Kidney (tissue), 14 donors: ENCODE data around the gene CACNB1. TPM values are rescaled to one million over a fixed set of nuclear protein-coding genes. Genes with fewer than 3 reads are reported as not detected.

Experiments used
- DNase-seq, 5 donors: peaks; one replicate each; pipeline ENCODE4 v3.0.0-alpha.2; 2013 to 2020
- FAIRE-seq: peaks from 2 replicates; lab custom pipeline; 2012; peaks lifted over from hg19 to GRCh38; lab: Jason Lieb, UNC
- H3K27ac ChIP-seq, 2 donors: one replicate each; pipeline ENCODE4 v1.7.0; 2013; ENCODE audit warnings: low read depth in 2 of 2, low read length in 2 of 2, inconsistent platforms in 1 of 2
- H3K27me3 ChIP-seq: one replicate; pipeline ENCODE4 v1.7.1; 2013; ENCODE audit warnings: low read length, inconsistent platforms; ENCODE audit not compliant: control insufficient read depth, insufficient read depth
- H3K36me3 ChIP-seq, 3 donors: one replicate each; pipeline versions ENCODE4 v1.7.0 to v1.7.1; 2013; ENCODE audit warnings: low read length in 3 of 3, control low read depth in 1 of 3, inconsistent platforms in 1 of 3; ENCODE audit not compliant: insufficient read depth in 3 of 3, control insufficient read depth in 2 of 3
- H3K4me1 ChIP-seq, 3 donors: one replicate each; pipeline versions ENCODE4 v1.7.0 to v1.7.1; 2013; ENCODE audit warnings: low read length in 3 of 3, inconsistent platforms in 1 of 3, low read depth in 1 of 3; ENCODE audit not compliant: control insufficient read depth in 2 of 3, insufficient read depth in 2 of 3
- H3K4me3 ChIP-seq, 3 donors: one replicate each; pipeline versions ENCODE4 v1.7.0 to v1.8.1; 2013; ENCODE audit warnings: low read length in 3 of 3, control low read depth in 1 of 3, inconsistent platforms in 1 of 3
- H3K9ac ChIP-seq, 3 donors: one replicate each; pipeline versions ENCODE4 v1.7.0 to v1.7.1; 2013; ENCODE audit warnings: low read length in 3 of 3, control low read depth in 1 of 3, inconsistent platforms in 1 of 3
- H3K9me3 ChIP-seq, 3 donors: one replicate each; pipeline versions ENCODE4 v1.7.0 to v1.7.1; 2013; ENCODE audit warnings: low read length in 3 of 3, control low read depth in 1 of 3, inconsistent platforms in 1 of 3; ENCODE audit not compliant: control insufficient read depth in 2 of 3, insufficient read depth in 1 of 3
- CTCF ChIP-seq: IDR thresholded peaks from 3 replicates; pipeline ENCODE4 v1.5.1; 2012; ENCODE audit warnings: mild to moderate bottlenecking, moderate library complexity, borderline replicate concordance; ENCODE audit not compliant: insufficient read depth; ENCODE audit errors: extremely low read depth
- intact Hi-C: fragments of 100-400 bp; cut with DNase I; formaldehyde crosslinking; loops from one replicate; pipeline ENCODE4 v1.11.1; 2022
- polyA plus RNA-seq: library from polyadenylated mRNA; stranded (reverse); fragments of 350-450 nt; fragmentation: Illumina TruSeq; extraction: RNeasy Lipid Tissue Mini Kit (QIAGEN cat#74804); gene quantifications from one replicate; pipeline ENCODE4 v1.2.3, GENCODE V29; 2014; ENCODE audit warnings: low read depth, low replicate concordance; ENCODE audit not compliant: insufficient read depth
- total RNA-seq: library from RNA; stranded (reverse); fragmentation: NEBNext Ultra II Directional; extraction: Animal tissue kit (Norgen Biotek cat#: 25700); gene quantifications from one replicate; pipeline ENCODE4 v1.2.1, GENCODE V29; 2021
- donor health status: control.
- donor health status: control.
- donor health status: control.
- donor health status: control.
- donor health status: control.
- donor health status: DM: yes; HTN: yes; CAD: no.
- donor health status: Normal renal cell carcinoma (clear cell type).

CACNB1 gene
- total and polyA plus RNA-seq, 2 donors from 2014 or later = 1.4 to 9.9 TPM

- H3K9ac ChIP-seq = no peak overlapping the region
- H3K9me3 ChIP-seq = no peaks in the 10 kb centered on the region
- FAIRE-seq (no peak), DNase-seq (no peak)
- no peak overlapping the region for H3K4me3 ChIP-seq
- H3K27ac ChIP-seq = no peak overlapping the region
- intact Hi-C loops = loop anchor here (10.0 kb wide), 1 partner anchor 69 kb away; no protein-coding TSS in a partner anchor
- no peaks in the 10 kb centered on the region for H3K36me3 ChIP-seq
- H3K27me3 ChIP-seq = no peaks in the 10 kb centered on the region
- no peak for TF ChIP-seq CTCF
- no peaks in the 10 kb centered on the region for H3K4me1 ChIP-seq
Measured at GRCh38 chr17:39143552-39144093, 53.8 kb downstream of the CACNB1 start.

- Histone ChIP-seq H3K27ac (no peak overlapping the region), H3K9ac (no peak overlapping the region), H3K4me1 (no peaks in the 10 kb centered on the region), H3K27me3 (no peaks in the 10 kb centered on the region), H3K9me3 (no peaks in the 10 kb centered on the region), H3K4me3 (no peak overlapping the region), H3K36me3 (no peaks in the 10 kb centered on the region)
- intact Hi-C loops = loop anchor here (10.0 kb wide), 1 partner anchor 67 kb away; no protein-coding TSS in a partner anchor
- DNase-seq (no peak), FAIRE-seq (no peak)
- TF ChIP-seq CTCF = no peak
Measured at GRCh38 chr17:39141915-39142664, 55.4 kb downstream of the CACNB1 start.

- DNase-seq (no peak), FAIRE-seq (no peak)
- intact Hi-C loops = loop anchor here (10.0 kb wide), 1 partner anchor 66 kb away; no protein-coding TSS in a partner anchor
- no peak for TF ChIP-seq CTCF
- H3K4me1 ChIP-seq = no peaks in the 10 kb centered on the region
- no peaks in the 10 kb centered on the region for H3K9me3 ChIP-seq
- no peak overlapping the region for H3K4me3 ChIP-seq
- H3K27me3 ChIP-seq = no peaks in the 10 kb centered on the region
- no peaks in the 10 kb centered on the region for H3K36me3 ChIP-seq
- no peak overlapping the region for H3K27ac ChIP-seq
- no peak overlapping the region for H3K9ac ChIP-seq
Measured at GRCh38 chr17:39141294-39141693, 56.2 kb downstream of the CACNB1 start.
